ENCODE results near the gene PKN2. TPM values are rescaled to one million over a fixed set of nuclear protein-coding genes. Genes with fewer than 3 reads are reported as not detected.
A peak's percentile ranks its signal among the peaks of the same experiment; 100 is the strongest.

PKN2 gene
- polyA plus RNA-seq, 3 donors, result 6.9 to 23.0 (median 8.7) TPM

DNA sequence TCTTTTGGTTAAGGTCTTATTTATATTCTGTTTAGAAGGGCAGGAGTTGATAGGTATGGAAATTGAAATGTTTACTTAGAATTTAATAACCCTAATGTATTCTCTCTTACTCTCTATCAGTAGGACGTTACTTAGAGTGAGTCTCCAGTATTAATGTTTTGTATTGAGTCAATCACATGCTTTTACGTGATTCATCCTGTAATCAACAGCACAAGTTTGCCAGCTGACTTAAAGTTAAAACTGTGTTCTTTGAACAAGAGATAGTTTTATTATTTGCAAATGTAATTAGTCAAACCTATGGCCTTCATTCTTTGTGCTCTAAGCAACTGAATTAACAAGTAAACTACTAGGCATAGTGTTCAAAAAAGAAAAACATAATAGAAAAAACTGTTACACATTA, 57.3 kb downstream of the PKN2 start:
- peaks cover 27% of the 10 kb centered on the region for H3K79me2 ChIP-seq (ENCODE audit: insufficient read depth, low read length)
- H3K9ac ChIP-seq (ENCODE audit: insufficient read depth, low read length, poor library complexity, severe bottlenecking), result no peak overlapping the region
- H3K9me3 ChIP-seq (replicated peaks in 1 of 2; ENCODE audit: control insufficient read depth in 1 of 2, insufficient read depth in 1 of 2, low read length in 2 of 2), result no peaks in the 10 kb centered on the region
- peaks cover 21 to 51% of the 10 kb centered on the region in 2 donors for H3K36me3 ChIP-seq (replicated peaks in 1 of 2; ENCODE audit: control insufficient read depth in 1 of 2, insufficient read depth in 2 of 2, low read length in 2 of 2)
- no peaks in the 10 kb centered on the region for H3K27me3 ChIP-seq (ENCODE audit: control insufficient read depth in 2 of 2, insufficient read depth in 2 of 2, low read length in 2 of 2)
- Mint-ChIP-seq H3K36me3 (peaks cover 37 to 45% of the 10 kb centered on the region in 2 donors), H3K27me3 (ENCODE audit: low read depth in 3 of 3) (no peaks in the 10 kb centered on the region), H3K27ac (no peak overlapping the region), H3K4me1 (peaks cover 3% of the 10 kb centered on the region), H3K9me3 (no peaks in the 10 kb centered on the region), H3K4me3 (no peak overlapping the region)
- TF ChIP-seq CTCF (IDR thresholded peaks at IDR 0.05), result no peak
- H3K4me1 ChIP-seq (ENCODE audit: control insufficient read depth in 1 of 2, insufficient read depth in 2 of 2, low read length in 2 of 2), result no peaks in the 10 kb centered on the region
- no CpG with 5 or more reads among the region's 2 CpGs for WGBS (ENCODE audit: insufficient coverage)
- H4K20me1 ChIP-seq (ENCODE audit: insufficient read depth, low read length), result peaks cover 55% of the 10 kb centered on the region
- no peak overlapping the region for H3K4me3 ChIP-seq (replicated peaks in 1 of 3; ENCODE audit: low read depth in 2 of 3, low read length in 3 of 3)
- intact Hi-C loops (cut with micrococcal nuclease), result no loop called here
- DNase-seq, result no peak
- no peak overlapping the region for H3K4me2 ChIP-seq (replicated peaks; ENCODE audit: extremely low read depth, low read length, poor library complexity, severe bottlenecking)
- H3K27ac ChIP-seq (ENCODE audit: low read depth in 1 of 2, low read length in 2 of 2), result no peak overlapping the region
- H2AFZ ChIP-seq (ENCODE audit: insufficient read depth, low read depth, low read length, poor library complexity, severe bottlenecking), result no peak overlapping the region

DNA sequence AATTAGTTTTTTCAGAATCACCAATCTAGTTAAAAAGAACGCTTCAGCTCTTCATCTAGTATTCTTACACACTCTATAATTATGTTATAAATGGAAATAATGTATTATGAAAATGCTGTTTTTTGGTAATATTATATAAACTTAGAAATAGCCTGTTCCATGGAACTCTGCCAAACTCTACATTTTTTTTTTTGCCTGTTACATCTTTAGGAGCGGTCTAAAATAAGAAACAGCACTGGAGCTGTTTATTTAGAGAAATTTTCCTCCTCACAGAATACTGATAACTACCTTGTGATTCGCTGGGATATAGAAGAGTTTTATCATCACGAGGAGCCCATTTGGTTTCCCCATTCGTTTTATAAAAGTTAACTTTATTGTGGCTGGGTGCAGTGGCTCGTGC, 58.5 kb downstream of the PKN2 start:
- H3K36me3 ChIP-seq (replicated peaks in 1 of 2; ENCODE audit: control insufficient read depth in 1 of 2, insufficient read depth in 2 of 2, low read length in 2 of 2), result peaks cover 23 to 55% of the 10 kb centered on the region in 2 donors
- H3K36me3 Mint-ChIP-seq, result peaks cover 42 to 50% of the 10 kb centered on the region in 2 donors

More for the DNA sequence above, 58.5 kb downstream of the PKN2 start:
- WGBS (ENCODE audit: insufficient coverage), result 98% methylated on average over 3 of the region's 6 CpGs
- H3K9ac ChIP-seq (ENCODE audit: insufficient read depth, low read length, poor library complexity, severe bottlenecking), result no peak overlapping the region
- H3K9me3 ChIP-seq (replicated peaks in 1 of 2; ENCODE audit: control insufficient read depth in 1 of 2, insufficient read depth in 1 of 2, low read length in 2 of 2), result no peaks in the 10 kb centered on the region
- no peak overlapping the region for H3K27ac ChIP-seq (ENCODE audit: low read depth in 1 of 2, low read length in 2 of 2)
- peaks cover 5% of the 10 kb centered on the region for H3K4me1 Mint-ChIP-seq
- H3K27me3 Mint-ChIP-seq (ENCODE audit: low read depth in 3 of 3), result no peaks in the 10 kb centered on the region
- H3K4me1 ChIP-seq (ENCODE audit: control insufficient read depth in 1 of 2, insufficient read depth in 2 of 2, low read length in 2 of 2), result no peaks in the 10 kb centered on the region
- DNase-seq, result no peak
- H3K9me3 Mint-ChIP-seq, result no peaks in the 10 kb centered on the region
- H3K27me3 ChIP-seq (ENCODE audit: control insufficient read depth in 2 of 2, insufficient read depth in 2 of 2, low read length in 2 of 2), result no peaks in the 10 kb centered on the region
- H3K27ac Mint-ChIP-seq, result peak overlapping the region in 1 of 7 donors; percentile 28
- intact Hi-C loops (cut with micrococcal nuclease), result no loop called here
- no peak overlapping the region for H3K4me3 ChIP-seq (replicated peaks in 1 of 3; ENCODE audit: low read depth in 2 of 3, low read length in 3 of 3)
- H3K4me3 Mint-ChIP-seq, result no peak overlapping the region
- peaks cover 16% of the 10 kb centered on the region for H3K79me2 ChIP-seq (ENCODE audit: insufficient read depth, low read length)
- no peak overlapping the region for H2AFZ ChIP-seq (ENCODE audit: insufficient read depth, low read depth, low read length, poor library complexity, severe bottlenecking)
- no peak for TF ChIP-seq CTCF (IDR thresholded peaks at IDR 0.05)
- peaks cover 44% of the 10 kb centered on the region for H4K20me1 ChIP-seq (ENCODE audit: insufficient read depth, low read length)
- no peak overlapping the region for H3K4me2 ChIP-seq (replicated peaks; ENCODE audit: extremely low read depth, low read length, poor library complexity, severe bottlenecking)

Measured in CD14-positive monocyte (primary cell).